ENCODE data around the gene CCM2.

The CCM2 gene

GRCh38 chr7:45082031-45082830 lies 82.2 kb downstream of the CCM2 start:
- DNase-seq (ENCODE audit: low read depth) = no peak

GRCh38 chr7:45082831-45083331 lies 82.9 kb downstream of the CCM2 start:
- DNase-seq (ENCODE audit: low read depth) = no peak

- no peak for DNase-seq (ENCODE audit: low read depth)
Measured at GRCh38 chr7:45084336-45084735, 84.3 kb downstream of the CCM2 start.

GRCh38 chr7:45084901-45085618 lies 85.1 kb downstream of the CCM2 start:
- DNase-seq (ENCODE audit: low read depth) = no peak

GRCh38 chr7:45085619-45086200 lies 85.7 kb downstream of the CCM2 start:
- DNase-seq (ENCODE audit: low read depth) = no peak

- DNase-seq (ENCODE audit: low read depth) = no peak
Measured at GRCh38 chr7:45086331-45087065, 86.5 kb downstream of the CCM2 start.

- DNase-seq (ENCODE audit: low read depth) = no peak
Measured at GRCh38 chr7:45087301-45088145, 87.5 kb downstream of the CCM2 start.

- no peak for DNase-seq (ENCODE audit: low read depth)
Measured at GRCh38 chr7:45088146-45088701, 88.2 kb downstream of the CCM2 start.

- DNase-seq (ENCODE audit: low read depth) = no peak
Measured at GRCh38 chr7:45088821-45089340, 88.9 kb downstream of the CCM2 start, which contains the start of gene NACAD. TSS of gene NACAD (minus strand) at chr7:45088969. CDS start at chr7:45088894, 75 bp downstream.

- DNase-seq (ENCODE audit: low read depth) = peak; percentile 32
Measured at GRCh38 chr7:45089341-45089891, 89.4 kb downstream of the CCM2 start.

- no peak for DNase-seq (ENCODE audit: low read depth)
Measured at GRCh38 chr7:45092100-45092930, 92.3 kb downstream of the CCM2 start.

- DNase-seq (ENCODE audit: low read depth) = no peak
Measured at GRCh38 chr7:45092931-45093235, 92.9 kb downstream of the CCM2 start.

- DNase-seq (ENCODE audit: low read depth) = no peak
Measured at GRCh38 chr7:45098983-45099839, 99.2 kb downstream of the CCM2 start.

GRCh38 chr7:45099891-45100760 lies 100.1 kb downstream of the CCM2 start:
- DNase-seq (ENCODE audit: low read depth) = no peak

GRCh38 chr7:45100761-45101480 lies 100.9 kb downstream of the CCM2 start:
- no peak for DNase-seq (ENCODE audit: low read depth)

GRCh38 chr7:45101748-45102147 lies 101.7 kb downstream of the CCM2 start:
- no peak for DNase-seq (ENCODE audit: low read depth)

All from stimulated activated CD8-positive, alpha-beta memory T cell treated with anti-CD3 and anti-CD28 coated beads, Interleukin-15, amount 100 ng/mL, for 1 hour (primary cell).